K562 (cell line): ENCODE data around the gene SLC16A13. TPM values are rescaled to one million over a fixed set of nuclear protein-coding genes. Genes with fewer than 3 reads are reported as not detected.

ENCODE experiments used
- CTCF ChIP-seq, 3 experiments: IDR thresholded peaks in 2 of 3; conservative IDR thresholded peaks in 1 of 3; 2 replicates each; pipeline ENCODE4 v1.5.1; 2011 to 2012; ENCODE audit warnings: low read length in 3 of 3, mild to moderate bottlenecking in 3 of 3, control low read depth in 2 of 3, improper control_type of control experiment in 1 of 3, inconsistent platforms in 1 of 3, low read depth in 1 of 3, mixed read lengths in 1 of 3, moderate library complexity in 1 of 3; ENCODE audit not compliant: insufficient read depth in 2 of 3
- ID3 ChIP-seq, 2 experiments: fragments of 250-450 bp in 1 of 2; fragments of 450-650 bp in 1 of 2; sonication (Bioruptor Pico) in 1 of 2; IDR thresholded peaks; 2 replicates each; pipeline versions ENCODE4 v1.6.1 to v1.8.0; 2016 to 2021; ENCODE audit warnings: mild to moderate bottlenecking in 2 of 2, moderate library complexity in 2 of 2, missing compliant biosample characterization in 1 of 2, missing genetic modification characterization in 1 of 2
- KDM1A ChIP-seq, 2 experiments: fragments of 450-650 bp; IDR thresholded peaks; 2 replicates each; pipeline ENCODE4 v1.6.1; 2016; ENCODE audit warnings: mild to moderate bottlenecking in 2 of 2
- LEF1 ChIP-seq: fragments of 450-650 bp; IDR thresholded peaks from 2 replicates; pipeline ENCODE4 v1.6.1; 2016; ENCODE audit warnings: mild to moderate bottlenecking
- ZNF175 ChIP-seq: fragments of 200-800 bp; sonication (Bioruptor generic); IDR thresholded peaks from 2 replicates; pipeline ENCODE4 v1.6.1; 2016; ENCODE audit warnings: low read depth, mild to moderate bottlenecking, missing genetic modification characterization, missing compliant biosample characterization
- polyA plus RNA-seq, 8 experiments: library from polyadenylated mRNA; depleted of rRNA in 4 of 8; stranded (reverse) in 5 of 8; unstranded in 3 of 8; fragments of >200 nt; fragmentation: Nextera tagmentation in 2 of 8; fragmentation: Illumina TruSeq in 1 of 8; extraction: Ambion mirVana in 2 of 8; extraction: Trizol in 1 of 8; gene quantifications; 2 replicates each; pipeline versions ENCODE4 v1.2.1 to v1.2.3, GENCODE V29; 2011 to 2014; ENCODE audit warnings: inconsistent platforms in 1 of 8, missing spikeins in 1 of 8
- total RNA-seq, 7 experiments: library from RNA; depleted of rRNA in 6 of 7; stranded (reverse); fragments of >200 nt in 6 of 7; fragmentation: Illumina TruSeq in 2 of 7; extraction: Trizol in 2 of 7; gene quantifications; 2 replicates each; pipeline versions ENCODE4 v1.2.1 to v1.2.3, GENCODE V29; 2011 to 2021; ENCODE audit warnings: low replicate concordance in 1 of 7
- TF ChIP-seq, protein P1 (sequence below): fragments of 250-450 bp; sonication (Bioruptor Pico); IDR thresholded peaks from 2 replicates; pipeline ENCODE4 v1.8.0; 2021; ENCODE audit warnings: moderate library complexity, mild to moderate bottlenecking, inconsistent platforms

The SLC16A13 gene
- total and polyA plus RNA-seq, 9 of the 15 experiments (the other 6 are each of a cell fraction or from before 2014, with no cell fraction given) = 0.04 to 5.6 (median 0.87) TPM

DNA sequence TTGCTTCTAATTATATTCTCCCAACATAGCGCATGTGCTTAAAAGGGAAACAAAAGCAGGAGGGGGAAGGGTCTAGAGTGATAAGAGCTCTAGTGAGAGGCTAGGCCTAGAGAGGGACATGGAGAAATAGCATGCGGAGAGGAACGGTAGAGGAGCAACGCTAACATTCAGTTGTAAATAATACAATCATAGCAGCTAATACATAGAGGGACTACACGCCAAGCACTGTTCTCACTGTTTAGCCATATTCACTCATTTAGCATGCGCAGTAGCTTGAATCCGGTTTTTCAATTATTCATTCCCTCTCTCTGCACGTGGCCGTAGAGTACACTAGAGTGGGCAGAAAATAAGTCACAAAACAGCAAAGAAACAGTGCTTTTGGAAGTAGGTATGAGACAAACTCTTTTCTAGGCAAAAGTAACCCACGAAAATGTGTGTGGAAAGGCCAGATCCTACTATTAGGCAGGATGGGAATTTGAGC is 41.7 kb upstream of the SLC16A13 start (continued):
- no peak for TF ChIP-seq CTCF (IDR thresholded peaks at IDR 0.05 in 2 of 3, conservative IDR thresholded peaks at IDR 0.05 in 1 of 3; ENCODE audit: insufficient read depth in 2 of 3, low read depth in 1 of 3, low read length in 3 of 3)
- TF ChIP-seq, protein P1, sequence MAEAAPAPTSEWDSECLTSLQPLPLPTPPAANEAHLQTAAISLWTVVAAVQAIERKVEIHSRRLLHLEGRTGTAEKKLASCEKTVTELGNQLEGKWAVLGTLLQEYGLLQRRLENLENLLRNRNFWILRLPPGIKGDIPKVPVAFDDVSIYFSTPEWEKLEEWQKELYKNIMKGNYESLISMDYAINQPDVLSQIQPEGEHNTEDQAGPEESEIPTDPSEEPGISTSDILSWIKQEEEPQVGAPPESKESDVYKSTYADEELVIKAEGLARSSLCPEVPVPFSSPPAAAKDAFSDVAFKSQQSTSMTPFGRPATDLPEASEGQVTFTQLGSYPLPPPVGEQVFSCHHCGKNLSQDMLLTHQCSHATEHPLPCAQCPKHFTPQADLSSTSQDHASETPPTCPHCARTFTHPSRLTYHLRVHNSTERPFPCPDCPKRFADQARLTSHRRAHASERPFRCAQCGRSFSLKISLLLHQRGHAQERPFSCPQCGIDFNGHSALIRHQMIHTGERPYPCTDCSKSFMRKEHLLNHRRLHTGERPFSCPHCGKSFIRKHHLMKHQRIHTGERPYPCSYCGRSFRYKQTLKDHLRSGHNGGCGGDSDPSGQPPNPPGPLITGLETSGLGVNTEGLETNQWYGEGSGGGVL (CRISPR knock-in tag) = no peak
- TF ChIP-seq LEF1 = 0 out of 2 replicates have a peak, but pooled peaks have one; percentile 83
- TF ChIP-seq ZNF175 (CRISPR knock-in tag) = peak; percentile 14; the same call in 1 of the 2 replicates
- TF ChIP-seq ID3 (CRISPR knock-in tag; IDR thresholded peaks at IDR 0.05) = no peak
- peak; percentile 71; the same call in 1 of the 2 replicates for TF ChIP-seq ID3 (tag; IDR thresholded peaks at IDR 0.05)
- TF ChIP-seq KDM1A (IDR thresholded peaks at IDR 0.05) = no peak
